Measurements from ENCODE around the gene PPP1CA.

The PPP1CA gene

GRCh38 chr11:67401495-67402191 lies at the start of gene PPP1CA:
TSS of gene PPP1CA (minus strand) at chr11:67401858. CDS start at chr11:67401782, 76 bp downstream.
- peak; percentile 81 to 88 (median 88) for DNase-seq (ENCODE audit: low read depth in 3 of 3)

DNA sequence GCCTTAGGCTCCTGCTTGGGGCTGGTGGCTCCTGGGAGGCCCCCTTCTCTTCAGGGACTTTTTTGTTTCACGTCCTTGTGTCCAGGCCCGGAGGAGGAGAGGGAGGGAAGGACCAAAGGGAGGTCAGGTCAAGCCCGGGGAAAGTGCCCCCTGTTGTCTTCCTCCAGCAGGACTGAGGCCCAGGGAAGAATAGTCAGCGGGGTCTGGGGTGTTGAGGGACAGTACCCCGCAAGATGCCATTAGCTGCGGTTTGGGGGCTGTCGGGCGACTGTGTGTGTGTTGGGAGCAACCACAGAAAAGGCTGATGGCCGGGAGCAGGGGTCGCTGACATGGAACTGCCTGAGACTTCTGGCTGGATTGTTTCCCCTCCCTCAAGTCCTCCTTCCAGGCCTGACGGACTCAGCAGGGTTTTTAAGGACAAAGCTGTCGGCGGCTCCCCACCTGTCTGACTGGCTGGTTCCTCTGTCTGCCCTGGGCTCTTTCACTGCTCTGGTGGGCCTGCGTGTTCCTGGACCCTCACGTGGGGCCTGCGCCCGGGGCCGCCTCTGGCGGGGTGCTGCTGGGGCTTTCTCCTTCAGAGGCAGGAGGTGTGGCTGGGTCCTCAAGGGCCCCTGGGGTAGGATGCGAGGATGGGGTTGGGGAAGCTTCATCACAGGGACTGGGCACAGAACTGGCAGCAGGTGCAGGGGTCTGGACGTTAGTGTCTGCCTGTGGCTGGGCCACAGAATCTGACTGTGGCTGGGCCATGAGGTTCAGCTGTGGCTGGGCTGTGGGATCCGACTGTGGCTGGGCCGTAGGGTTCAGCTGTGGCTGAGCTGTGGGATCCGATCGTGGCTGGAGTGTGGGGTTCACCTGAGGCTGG lies 49.4 kb upstream of the PPP1CA start:
- no peak for DNase-seq (ENCODE audit: low read depth in 3 of 3)

- DNase-seq (ENCODE audit: low read depth in 3 of 3), result no peak
Observed at GRCh38 chr11:67449116-67449844, 47.6 kb upstream of the PPP1CA start.

- no peak for DNase-seq (ENCODE audit: low read depth in 3 of 3)
Observed at GRCh38 chr11:67448220-67448609, 46.6 kb upstream of the PPP1CA start.

DNA sequence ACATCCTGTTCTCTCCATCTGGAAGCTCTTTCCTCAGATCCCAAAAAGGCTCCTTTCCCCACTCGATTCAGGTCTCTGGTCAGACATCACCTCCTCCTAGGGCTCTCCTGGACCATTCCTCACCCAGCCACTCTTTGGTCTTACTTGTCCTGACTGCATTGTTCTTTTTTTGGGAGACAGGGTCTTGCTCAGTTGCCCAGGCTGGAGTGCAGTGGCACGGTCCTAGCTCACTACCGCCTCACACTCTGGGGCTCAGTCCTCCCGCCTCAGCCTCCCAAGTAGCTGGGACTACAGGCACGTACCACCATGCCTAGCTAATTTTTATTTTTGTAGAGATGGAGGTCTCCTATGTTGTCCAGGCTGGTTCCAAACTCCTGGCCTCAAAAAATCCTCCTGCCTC lies 43.9 kb upstream of the PPP1CA start:
- DNase-seq (ENCODE audit: low read depth in 3 of 3), result no peak

GRCh38 chr11:67442504-67443404 lies 41.1 kb upstream of the PPP1CA start:
- DNase-seq (ENCODE audit: low read depth in 3 of 3), result no peak

DNA sequence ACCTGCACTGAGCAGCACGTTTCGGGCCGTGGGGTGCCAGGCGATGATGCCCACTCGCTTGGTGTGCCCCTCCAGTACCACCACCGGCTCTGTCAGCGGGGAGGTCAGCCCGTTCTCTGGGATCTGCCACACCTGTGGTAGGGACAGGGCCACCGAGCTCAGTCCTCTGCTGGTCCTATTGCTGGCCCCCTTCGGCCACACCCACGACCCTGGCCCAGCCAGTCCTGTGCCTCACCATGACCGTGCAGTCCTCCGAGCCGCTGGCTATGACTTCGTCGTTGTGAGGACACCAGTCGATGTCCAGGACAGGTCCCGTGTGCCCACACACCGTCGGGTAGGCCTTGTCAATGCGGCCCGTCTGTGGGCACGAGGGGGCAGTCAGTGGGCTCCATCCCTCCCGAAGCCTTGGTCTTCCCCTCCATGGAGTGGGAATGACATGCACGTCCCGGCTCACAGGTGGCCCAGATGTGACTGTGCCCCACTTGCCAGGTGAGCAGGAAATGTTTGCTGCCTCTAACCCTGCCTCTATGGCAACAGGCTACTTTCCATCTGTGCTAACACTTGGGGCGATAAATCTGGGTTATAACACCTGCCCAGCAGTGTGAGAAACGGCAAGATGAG lies 40.2 kb upstream of the PPP1CA start:
- no peak for DNase-seq (ENCODE audit: low read depth in 3 of 3)

- no peak for DNase-seq (ENCODE audit: low read depth in 3 of 3)
Observed at GRCh38 chr11:67441098-67441563, 39.5 kb upstream of the PPP1CA start.

GRCh38 chr11:67440229-67441097 lies 38.8 kb upstream of the PPP1CA start:
- DNase-seq (ENCODE audit: low read depth in 3 of 3), result no peak

GRCh38 chr11:67439321-67440228 lies 37.9 kb upstream of the PPP1CA start:
- DNase-seq (ENCODE audit: low read depth in 3 of 3), result no peak

DNA sequence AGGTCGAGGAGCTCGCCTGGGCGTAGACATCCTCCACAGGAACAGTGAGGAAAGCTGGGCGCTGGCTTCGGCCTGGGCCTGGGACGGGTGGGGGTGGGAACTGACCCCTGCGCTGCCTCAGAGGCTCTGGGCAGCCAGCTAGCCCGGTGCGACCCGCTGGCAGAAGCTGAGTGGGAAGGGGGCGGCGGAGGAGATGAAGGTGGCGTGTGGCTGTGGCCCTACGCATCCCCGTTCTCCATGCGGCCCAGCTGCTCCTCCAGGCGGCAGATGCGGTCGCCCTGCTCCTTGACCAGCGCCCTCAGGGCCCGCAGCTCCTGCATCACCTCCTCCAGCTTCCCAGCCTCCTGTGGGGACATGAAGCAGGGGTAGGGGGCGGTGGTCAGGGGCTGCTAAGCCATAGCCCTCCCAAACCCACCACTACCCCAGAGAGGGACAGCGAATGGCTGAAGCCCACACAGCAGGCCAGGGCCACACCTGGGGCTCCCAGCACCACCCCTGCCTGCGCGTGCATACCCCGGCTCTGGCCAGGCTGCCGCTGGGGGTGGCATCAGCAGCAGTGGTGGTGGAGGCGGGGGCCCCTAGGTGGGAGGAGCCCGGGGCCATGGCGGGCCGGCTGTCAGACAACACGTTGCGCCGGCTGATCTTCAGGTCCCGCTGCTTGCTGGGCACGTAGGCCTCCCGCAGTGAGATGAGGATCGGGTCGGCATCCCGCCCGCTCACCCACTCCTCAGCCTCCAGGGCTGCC lies 36.7 kb upstream of the PPP1CA start:
- DNase-seq (ENCODE audit: low read depth in 3 of 3), result peak in 2 of 3 experiments; percentile 65 to 87

- DNase-seq (ENCODE audit: low read depth in 3 of 3), result no peak
Observed at GRCh38 chr11:67437809-67438157, 36.1 kb upstream of the PPP1CA start.

DNA sequence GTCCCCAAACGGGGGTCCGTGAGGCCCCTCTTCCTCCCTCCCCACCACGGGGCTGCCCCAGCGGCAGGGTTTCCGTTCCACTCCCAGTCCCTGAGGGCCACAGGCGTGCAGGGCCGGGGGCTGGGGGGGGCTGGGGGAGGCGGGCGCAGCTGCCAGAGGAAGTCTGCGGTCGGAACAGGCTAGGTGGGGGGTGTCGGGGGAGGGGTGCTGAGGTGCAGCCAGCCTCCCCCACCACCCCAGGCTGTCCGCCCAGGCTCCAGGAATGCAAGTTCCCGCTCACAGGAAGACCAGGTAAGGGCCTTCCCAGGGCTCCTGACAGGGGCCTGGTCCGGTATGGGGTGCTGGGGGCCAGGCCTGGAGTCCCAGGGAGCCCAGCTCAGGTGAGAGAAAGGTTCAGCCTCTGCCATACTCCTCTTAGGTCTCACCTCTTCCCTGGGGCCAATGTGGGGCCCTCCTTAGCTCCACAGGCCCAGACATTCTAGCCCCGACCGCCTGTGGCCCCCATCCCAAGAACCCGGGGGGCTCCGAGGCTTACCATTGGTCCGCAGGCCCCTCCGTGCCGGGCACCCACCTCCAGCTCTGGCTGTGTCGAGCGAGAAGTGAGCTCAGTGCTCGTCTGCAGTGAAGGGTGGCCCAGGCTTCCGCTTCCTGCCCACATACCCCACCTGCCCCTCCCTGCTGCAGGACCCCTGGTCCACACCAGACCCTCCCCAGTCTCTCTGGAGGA lies 35.6 kb upstream of the PPP1CA start, which contains the start of gene PTPRCAP:
Gene PTPRCAP (minus strand): TSS at position 601 of the 727 bp plus-strand sequence. CDS start 63 bp downstream, at position 538.
- peak in 1 of 3 experiments; percentile 84 for DNase-seq (ENCODE audit: low read depth in 3 of 3)

DNA sequence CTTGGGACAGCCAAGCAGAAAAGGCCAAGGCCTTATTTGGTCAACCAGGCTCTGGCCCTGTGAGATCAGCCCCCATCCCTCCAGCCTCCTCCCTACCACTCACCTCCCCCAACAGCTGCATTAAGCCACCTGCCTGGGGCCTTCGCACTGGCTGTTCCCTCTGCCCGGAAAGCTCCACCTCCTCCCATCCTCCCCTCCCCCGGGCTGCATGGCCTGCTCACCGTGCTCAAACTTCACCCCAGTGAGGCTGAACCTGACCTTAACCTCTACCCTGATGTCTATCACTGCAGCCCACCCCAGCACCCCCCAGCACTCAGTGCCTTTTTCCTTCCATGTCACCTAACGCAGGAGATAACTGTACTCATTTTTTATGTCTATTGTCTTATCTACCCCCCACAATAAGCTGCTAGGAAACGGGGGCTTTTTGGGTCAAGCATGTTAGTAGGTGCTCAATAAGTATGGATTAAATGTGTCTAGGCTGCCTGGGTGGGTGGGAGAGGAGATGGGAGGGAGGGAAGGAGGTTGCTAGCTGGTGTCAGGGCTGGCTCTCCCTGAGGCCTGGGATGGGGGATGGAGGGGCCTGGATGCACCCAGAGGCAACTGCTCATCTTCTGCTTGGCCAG lies 34.9 kb upstream of the PPP1CA start:
- peak in 2 of 3 experiments; percentile 61 to 85 for DNase-seq (ENCODE audit: low read depth in 3 of 3)

GRCh38 chr11:67435727-67436458 lies 34.2 kb upstream of the PPP1CA start:
- DNase-seq (ENCODE audit: low read depth in 3 of 3), result no peak

Measured in stimulated activated CD4-positive, alpha-beta T cell treated with anti-CD3 and anti-CD28 coated beads, TNF-alpha, amount 100 ng/mL, for 24 hours (primary cell).